K562 (cell line): ENCODE data around the gene KIAA2012. TPM values are rescaled to one million over a fixed set of nuclear protein-coding genes. Genes with fewer than 3 reads are reported as not detected.

ENCODE experiments used
- ATAC-seq: fragments of 200-7000 bp; cut with Tn5 transposase; 3 replicates; pipeline ENCODE4 v1.9.1; 2020; ENCODE audit warnings: moderate library complexity
- BruUV-seq: library from RNA; stranded (reverse); fragments of 400-500 nt; replicated peaks from 2 replicates; lab custom pipeline; 2021; lab: Mats Ljungman, UMichigan
- CTCF ChIA-PET: fragments of 300-600 bp; formaldehyde crosslinking; extraction: SDS; loops from one replicate; lab custom pipeline; 2021; ENCODE audit warnings: low intra/inter-chr PET ratio; lab: Yijun Ruan, JAX
- POLR2A ChIA-PET: fragments of 300-600, 350-650 bp; sonication (Branson Sonifier 250); formaldehyde crosslinking; extraction: SDS; loops from one replicate; lab custom pipeline; 2021; ENCODE audit warnings: antibody characterized with exemption, inconsistent platforms; lab: Yijun Ruan, JAX
- DNase-seq, 4 experiments: peaks; one replicate each; pipeline versions ENCODE4 v3.0.0 to v3.0.0-alpha.2; 2011 to 2018; ENCODE audit warnings: low spot score in 3 of 4, mixed read lengths in 3 of 4; ENCODE audit errors: extremely low read depth in 1 of 4
- FAIRE-seq: peaks from 2 replicates; lab custom pipeline; 2011; peaks lifted over from hg19 to GRCh38; lab: Jason Lieb, UNC
- H2AFZ ChIP-seq: 2 replicates; pipeline ENCODE4 v1.6.0; 2011; ENCODE audit warnings: low read depth, low read length, control low read depth, inconsistent platforms
- H3K27ac ChIP-seq: fragments of 200-600 bp; 3 replicates; pipeline ENCODE4 v1.8.0; 2011; ENCODE audit warnings: low read depth, mild to moderate bottlenecking, control low read depth, inconsistent platforms, low read length, moderate library complexity, mixed read lengths; ENCODE audit errors: extremely low read depth
- H3K27me3 ChIP-seq, 2 experiments: fragments of 300-600 bp in 1 of 2; 2 replicates in 1 of 2; 3 replicates in 1 of 2; pipeline versions ENCODE4 v1.6.0 to v1.8.0; 2011; ENCODE audit warnings: inconsistent platforms in 2 of 2, low read length in 2 of 2, mild to moderate bottlenecking in 1 of 2, mixed read lengths in 1 of 2, moderate library complexity in 1 of 2; ENCODE audit not compliant: control insufficient read depth in 2 of 2, insufficient read depth in 2 of 2
- H3K36me3 ChIP-seq: fragments of 300-600 bp; 3 replicates; pipeline ENCODE4 v1.8.0; 2011; ENCODE audit warnings: mild to moderate bottlenecking, low read length, inconsistent platforms; ENCODE audit not compliant: control insufficient read depth, insufficient read depth
- H3K4me1 ChIP-seq, 2 experiments: fragments of 200-600 bp in 1 of 2; replicated peaks in 1 of 2; 2 replicates in 1 of 2; 3 replicates in 1 of 2; pipeline versions ENCODE4 v1.5.1 to v1.8.0; 2011; ENCODE audit warnings: inconsistent platforms in 2 of 2, low read length in 2 of 2, mild to moderate bottlenecking in 1 of 2, mixed read lengths in 1 of 2, moderate library complexity in 1 of 2; ENCODE audit not compliant: control insufficient read depth in 2 of 2, insufficient read depth in 2 of 2
- H3K4me2 ChIP-seq: 2 replicates; pipeline ENCODE4 v1.6.1; 2011; ENCODE audit warnings: low read length, control low read depth, inconsistent platforms, mixed read lengths; ENCODE audit not compliant: insufficient read depth
- H3K4me3 ChIP-seq: fragments of 200-600 bp; sonication (generic), shearing (Covaris generic); 2 replicates; pipeline ENCODE4 v1.5.1; 2016; ENCODE audit warnings: control low read depth, inconsistent platforms
- H3K79me2 ChIP-seq: fragments of 200-600 bp; 3 replicates; pipeline ENCODE4 v1.8.0; 2011; ENCODE audit warnings: low read length, inconsistent platforms; ENCODE audit not compliant: control insufficient read depth, insufficient read depth
- H3K9ac ChIP-seq, 2 experiments: 2 replicates each; pipeline versions ENCODE4 v1.6.0 to v1.6.1; 2011; ENCODE audit warnings: low read depth in 2 of 2, low read length in 2 of 2, control low read depth in 1 of 2, inconsistent platforms in 1 of 2, mild to moderate bottlenecking in 1 of 2, mixed read lengths in 1 of 2; ENCODE audit not compliant: insufficient read depth in 1 of 2
- H3K9me1 ChIP-seq: one replicate; pipeline ENCODE4 v1.6.0; 2011; ENCODE audit warnings: inconsistent platforms, mild to moderate bottlenecking, low read length, moderate library complexity; ENCODE audit not compliant: control insufficient read depth, insufficient read depth
- H3K9me3 ChIP-seq: replicated peaks from 2 replicates; pipeline ENCODE4 v1.5.1; 2011; ENCODE audit warnings: low read depth, low read length, inconsistent platforms; ENCODE audit not compliant: control insufficient read depth, insufficient read depth
- H4K20me1 ChIP-seq: replicated peaks from 2 replicates; pipeline ENCODE4 v1.6.1; 2011; ENCODE audit warnings: low read length, inconsistent platforms, mixed read lengths; ENCODE audit not compliant: control insufficient read depth, insufficient read depth
- E2F3 ChIP-seq: fragments of 250-450 bp; sonication (Bioruptor Pico); IDR thresholded peaks from 2 replicates; pipeline ENCODE4 v1.4.0; 2020; ENCODE audit warnings: mild to moderate bottlenecking
- MEIS2 ChIP-seq: fragments of 450-650 bp; IDR thresholded peaks from 2 replicates; pipeline ENCODE4 v1.6.1; 2014; ENCODE audit warnings: mild to moderate bottlenecking; ENCODE audit not compliant: partially characterized antibody
- MIER1 ChIP-seq: fragments of 450-650 bp; IDR thresholded peaks from 2 replicates; pipeline ENCODE4 v1.6.1; 2016; ENCODE audit warnings: antibody characterized with exemption, mild to moderate bottlenecking, low read depth
- NFXL1 ChIP-seq: fragments of 450-650 bp; formaldehyde crosslinking; IDR thresholded peaks from 2 replicates; pipeline ENCODE4 v1.4.0; 2021; ENCODE audit warnings: mild to moderate bottlenecking
- PHF20 ChIP-seq: fragments of 450-650 bp; IDR thresholded peaks from 2 replicates; pipeline ENCODE4 v1.6.1; 2018; ENCODE audit not compliant: partially characterized antibody
- RBM25 ChIP-seq: fragments of 200-400 bp; formaldehyde crosslinking; IDR thresholded peaks from 2 replicates; pipeline ENCODE4 v1.6.1; 2018; ENCODE audit warnings: low read length, low read depth, moderate library complexity; ENCODE audit not compliant: severe bottlenecking
- ZNF121 ChIP-seq: sonication (generic); formaldehyde crosslinking; conservative IDR thresholded peaks from 2 replicates; pipeline ENCODE4 v1.8.0; 2022; ENCODE audit warnings: missing genetic modification reagents
- WGBS: fragments of 100-300 bp; shearing (Covaris generic); methylation state at CpG from one replicate; pipeline ENCODE4 v1.1.6; 2016; ENCODE audit warnings: low coverage, mixed read lengths; ENCODE audit not compliant: insufficient coverage; ENCODE audit errors: missing lambda C conversion rate; 5-methylcytosine and 5-hydroxymethylcytosine counted together
- in situ Hi-C: fragments of 300-500 bp; cut with MboI; formaldehyde crosslinking; loops from 4 replicates; pipeline ENCODE4 v1.15.0; 2018; ENCODE audit warnings: inconsistent platforms, mixed read lengths
- intact Hi-C: fragments of 100-400 bp; cut with micrococcal nuclease; formaldehyde crosslinking; loops from 2 replicates; pipeline ENCODE4 v1.14.2; 2022
- polyA plus RNA-seq, 8 experiments: library from polyadenylated mRNA; depleted of rRNA in 4 of 8; stranded (reverse) in 5 of 8; unstranded in 3 of 8; fragments of >200 nt; fragmentation: Nextera tagmentation in 2 of 8; fragmentation: Illumina TruSeq in 1 of 8; extraction: Ambion mirVana in 2 of 8; extraction: Trizol in 1 of 8; gene quantifications; 2 replicates each; pipeline versions ENCODE4 v1.2.1 to v1.2.3, GENCODE V29; 2011 to 2014; ENCODE audit warnings: inconsistent platforms in 1 of 8, missing spikeins in 1 of 8
- total RNA-seq, 7 experiments: library from RNA; depleted of rRNA in 6 of 7; stranded (reverse); fragments of >200 nt in 6 of 7; fragmentation: Illumina TruSeq in 2 of 7; extraction: Trizol in 2 of 7; gene quantifications; 2 replicates each; pipeline versions ENCODE4 v1.2.1 to v1.2.3, GENCODE V29; 2011 to 2021; ENCODE audit warnings: low replicate concordance in 1 of 7

KIAA2012 gene
- total and polyA plus RNA-seq, 9 of the 15 experiments (the other 6 are each of a cell fraction or from before 2014, with no cell fraction given) = not detected

DNA sequence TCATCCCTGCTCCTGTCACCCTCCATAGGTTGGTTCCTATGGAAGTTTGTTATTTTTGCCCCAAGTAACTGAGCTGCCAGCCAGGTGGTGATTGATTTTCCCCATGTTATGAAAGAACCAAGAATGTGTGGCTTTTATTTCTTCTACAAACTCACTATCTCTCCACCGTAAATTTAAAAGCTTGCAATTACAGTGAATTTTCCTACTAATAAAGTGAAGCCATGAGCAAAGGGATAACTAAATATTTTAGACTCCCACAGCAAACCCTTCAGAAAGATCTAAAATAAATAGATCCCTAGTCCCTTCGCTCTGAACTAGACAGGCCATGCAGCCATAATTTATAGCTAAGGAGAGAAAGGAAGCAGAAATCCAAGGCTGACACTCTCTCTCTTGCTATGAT is 6.2 kb upstream of the KIAA2012 start:
- POLR2A ChIA-PET = no interaction called here
- Histone ChIP-seq H3K36me3 (no peaks in the 10 kb centered on the region), H3K27me3 (no peaks in the 10 kb centered on the region), H3K9me1 (no peaks in the 10 kb centered on the region), H3K4me2 (no peak overlapping the region)
- no peak for ATAC-seq
- TF ChIP-seq MEIS2 (peak; percentile 15), NFXL1 (no peak)
- TF ChIP-seq, all 486 proteins: peak for 1
- H3K4me3 ChIP-seq = no peak overlapping the region
- no peak overlapping the region for H3K27ac ChIP-seq
- H3K4me1 ChIP-seq = peaks cover 0 to 19% of the 10 kb centered on the region in 2 experiments; a peak in 3 of 5 replicates
- FAIRE-seq = no peak
- BruUV-seq = no TSS peak
- H3K9ac ChIP-seq = no peak overlapping the region
- no peaks in the 10 kb centered on the region for H3K9me3 ChIP-seq
- 33% methylated on average over 2 of the region's 2 CpGs for WGBS
- in situ Hi-C loops = no loop called here
- CTCF ChIA-PET = no interaction called here
- H3K79me2 ChIP-seq = no peaks in the 10 kb centered on the region
- no peaks in the 10 kb centered on the region for H4K20me1 ChIP-seq
- intact Hi-C loops = no loop called here
- DNase-seq = no peak
- H2AFZ ChIP-seq = no peak overlapping the region

DNA sequence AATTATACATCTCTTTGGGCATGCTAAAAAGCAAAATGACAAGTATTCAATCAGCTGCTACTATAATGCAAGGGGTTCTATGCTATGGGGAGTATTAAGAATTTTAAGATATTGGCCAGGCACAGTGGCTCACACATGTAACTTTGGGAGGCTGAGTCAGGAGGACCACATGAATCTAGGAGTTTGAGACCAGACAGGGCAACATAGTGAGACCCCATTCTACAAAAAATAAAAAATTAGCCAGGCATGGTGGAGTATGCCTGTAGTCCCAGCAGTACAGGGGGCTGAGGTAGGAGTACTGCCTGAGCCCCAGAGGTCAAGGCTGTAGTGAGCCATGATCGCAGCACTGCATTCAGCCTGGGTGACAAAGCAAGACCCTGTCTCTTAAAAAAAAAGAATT is 5.5 kb upstream of the KIAA2012 start:
- H3K27ac ChIP-seq = no peak overlapping the region
- intact Hi-C loops (no loop called here), in situ Hi-C loops (no loop called here)
- H3K9me1 ChIP-seq = no peaks in the 10 kb centered on the region
- BruUV-seq = no TSS peak
- H3K4me1 ChIP-seq = peaks cover 0 to 19% of the 10 kb centered on the region in 2 experiments; a peak in 3 of 5 replicates
- H3K79me2 ChIP-seq = no peaks in the 10 kb centered on the region
- H3K4me3 ChIP-seq = no peak overlapping the region
- CTCF ChIA-PET = no interaction called here
- no peak for DNase-seq
- FAIRE-seq = no peak
- H3K9me3 ChIP-seq = no peaks in the 10 kb centered on the region
- ATAC-seq = no peak
- H4K20me1 ChIP-seq = no peaks in the 10 kb centered on the region
- no peak overlapping the region for H2AFZ ChIP-seq
- WGBS = 75% methylated on average over 1 of the region's 1 CpG
- no peaks in the 10 kb centered on the region for H3K36me3 ChIP-seq
- POLR2A ChIA-PET = no interaction called here
- no peak overlapping the region for H3K4me2 ChIP-seq
- TF ChIP-seq MIER1 (no peak), PHF20 (no peak), ZNF121 (peak; percentile 74), E2F3 (CRISPR knock-in tag) (no peak), RBM25 (peak; percentile 38)
- no peak overlapping the region for H3K9ac ChIP-seq
- no peaks in the 10 kb centered on the region; a peak in 1 of 5 replicates for H3K27me3 ChIP-seq
